T-helper 22 cell (primary cell): ENCODE results near the gene KIF4B.
"Not testable (repeated sequence)": the region's sequence is repeated elsewhere in the genome, so short reads cannot be mapped to it uniquely, and the experiment has no call there.

Experiments
- DNase-seq: peaks from one replicate; pipeline ENCODE4 v3.0.0-alpha.2; 2020; ENCODE audit warnings: low read depth

Gene KIF4B

DNA sequence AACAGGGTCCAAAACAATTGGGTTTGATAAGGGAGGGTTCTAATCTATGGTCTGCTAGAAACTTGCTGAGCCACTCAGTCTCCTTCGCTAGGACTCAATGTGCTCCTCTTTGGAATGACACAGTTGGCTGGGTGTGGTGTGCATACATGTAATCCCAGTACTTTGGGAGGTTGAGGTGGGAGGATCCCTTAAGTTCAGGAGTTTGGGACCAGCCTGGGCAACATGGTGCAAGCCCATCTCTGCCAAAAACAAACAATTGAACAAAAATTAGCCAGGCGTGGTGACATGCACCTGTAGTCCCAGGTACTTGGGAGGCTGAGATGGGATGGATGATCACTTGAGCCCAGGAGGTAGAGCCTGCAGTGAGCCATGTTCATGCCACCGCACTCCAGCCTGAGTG, 2.7 kb upstream of the KIF4B start:
- DNase-seq, result no peak

DNA sequence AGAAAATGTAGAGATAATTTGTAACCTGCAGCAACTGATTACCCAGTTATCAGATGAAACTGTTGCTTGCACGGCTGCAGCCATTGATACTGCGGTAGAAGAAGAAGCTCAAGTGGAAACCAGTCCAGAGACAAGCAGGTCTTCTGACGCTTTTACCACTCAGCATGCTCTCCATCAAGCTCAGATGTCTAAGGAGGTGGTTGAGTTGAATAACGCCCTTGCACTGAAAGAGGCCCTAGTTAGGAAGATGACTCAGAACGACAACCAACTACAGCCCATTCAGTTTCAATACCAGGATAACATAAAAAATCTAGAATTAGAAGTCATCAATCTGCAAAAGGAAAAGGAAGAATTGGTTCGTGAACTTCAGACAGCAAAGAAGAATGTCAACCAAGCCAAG, 1.7 kb downstream of the KIF4B start:
- DNase-seq, result no peak

DNA sequence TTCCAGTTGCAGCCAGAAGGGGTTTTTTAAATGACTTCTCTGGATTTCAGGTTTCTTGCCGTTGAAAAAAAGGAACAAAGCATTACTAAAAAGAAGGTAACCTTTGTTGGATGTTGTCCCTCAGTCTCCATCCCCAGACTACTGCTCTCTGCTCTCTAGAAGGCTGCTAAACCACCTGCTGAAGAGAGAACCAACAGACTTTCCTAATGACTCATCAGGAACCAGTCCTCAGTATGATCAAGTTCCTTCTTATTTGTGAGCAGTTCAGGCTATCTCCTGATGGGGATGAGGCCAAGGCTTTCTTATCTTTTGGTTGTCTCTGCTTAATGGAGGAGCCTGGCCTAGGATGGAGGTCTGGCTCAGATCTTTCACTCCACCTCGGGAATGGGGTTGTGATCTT, 4.1 kb downstream of the KIF4B start:
- no peak for DNase-seq

DNA sequence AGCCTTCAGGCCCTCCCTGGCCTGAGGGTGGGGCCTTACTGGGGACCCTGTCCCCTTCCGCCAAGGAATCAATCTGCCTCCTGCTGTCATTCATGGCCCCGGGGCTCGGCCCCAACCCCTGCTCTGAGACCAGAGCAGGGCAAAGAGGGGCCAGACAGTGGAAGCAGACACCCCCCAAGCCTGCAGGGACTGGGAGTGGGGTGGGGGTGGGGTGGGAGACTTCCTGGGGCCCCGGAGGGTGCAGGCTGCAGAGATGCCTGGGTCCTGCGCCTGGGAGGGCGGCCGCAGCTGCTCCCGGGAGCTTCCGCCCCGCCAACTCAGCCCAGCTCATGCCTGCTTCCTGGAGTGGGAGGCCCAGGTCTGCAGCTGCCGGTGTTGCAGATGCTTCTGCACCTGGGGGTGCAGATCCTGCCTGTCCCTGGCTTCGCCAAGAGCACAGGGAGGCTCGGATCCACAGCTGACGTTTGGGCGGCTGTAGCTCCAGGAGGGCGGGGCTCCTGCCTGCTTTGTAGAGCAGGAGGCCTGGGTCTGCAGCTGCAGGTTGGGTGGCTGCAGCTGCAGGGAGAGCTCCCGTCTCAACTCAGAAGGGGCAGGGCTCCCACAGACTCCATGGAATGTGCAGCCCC, 6.2 kb downstream of the KIF4B start:
- no peak for DNase-seq

DNA sequence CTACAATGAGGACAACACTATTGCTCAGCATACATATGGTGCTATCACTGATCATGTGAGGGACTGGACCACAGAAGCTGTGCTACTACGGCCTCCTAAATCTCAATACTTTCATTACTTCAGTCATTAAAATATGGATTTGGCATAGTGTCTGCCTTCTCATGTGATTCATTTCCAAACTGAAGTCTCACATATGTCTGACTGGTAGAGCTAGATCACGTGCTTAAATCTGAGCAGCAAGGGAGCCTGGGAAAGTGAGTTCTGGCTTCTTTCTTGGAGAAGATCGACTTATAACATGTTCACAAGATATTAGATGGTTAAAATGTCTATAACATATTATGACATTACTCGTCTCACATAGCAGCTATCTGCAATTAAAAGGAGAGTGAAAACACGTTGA, 8.3 kb downstream of the KIF4B start:
- no peak for DNase-seq

DNA sequence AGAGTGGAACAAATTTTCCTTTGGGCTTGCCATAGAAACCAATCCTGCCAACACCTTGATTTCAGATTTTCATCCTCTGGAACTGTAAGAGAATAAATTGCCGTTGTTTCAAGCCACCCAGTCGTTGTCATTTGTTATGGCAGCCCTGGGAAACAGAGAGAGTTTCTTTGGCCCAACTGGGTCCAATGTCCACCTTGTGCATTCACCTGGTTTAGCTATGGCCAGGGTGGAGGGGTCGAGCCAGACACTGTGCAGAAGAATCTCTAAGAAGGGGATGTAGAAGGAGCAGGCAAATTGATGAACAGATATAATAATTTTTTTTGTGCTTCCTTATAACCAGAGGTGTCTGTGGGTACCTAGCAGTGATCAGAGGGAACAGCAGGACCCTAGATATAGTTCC, 9.8 kb downstream of the KIF4B start:
- DNase-seq, result no peak

DNA sequence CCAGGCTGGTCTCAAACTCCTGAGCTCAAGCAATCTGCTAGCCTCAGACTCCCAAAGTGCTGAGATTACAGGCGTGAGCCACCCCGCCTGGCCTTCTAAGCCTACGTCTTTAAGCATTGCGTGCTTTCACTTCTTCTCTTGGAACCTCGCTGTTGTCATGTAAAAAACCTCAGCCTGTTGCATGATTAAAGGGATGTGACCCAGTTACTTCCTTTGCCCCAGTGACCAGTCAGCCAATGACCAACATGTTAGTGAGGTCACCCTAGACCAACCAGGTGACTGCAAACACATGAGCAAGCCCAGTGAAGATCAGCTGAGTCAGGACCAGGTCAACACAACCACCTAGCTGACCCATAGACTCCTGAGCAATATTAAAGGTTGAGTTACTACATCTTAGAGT, 10.5 kb downstream of the KIF4B start:
- DNase-seq, result no peak

DNA sequence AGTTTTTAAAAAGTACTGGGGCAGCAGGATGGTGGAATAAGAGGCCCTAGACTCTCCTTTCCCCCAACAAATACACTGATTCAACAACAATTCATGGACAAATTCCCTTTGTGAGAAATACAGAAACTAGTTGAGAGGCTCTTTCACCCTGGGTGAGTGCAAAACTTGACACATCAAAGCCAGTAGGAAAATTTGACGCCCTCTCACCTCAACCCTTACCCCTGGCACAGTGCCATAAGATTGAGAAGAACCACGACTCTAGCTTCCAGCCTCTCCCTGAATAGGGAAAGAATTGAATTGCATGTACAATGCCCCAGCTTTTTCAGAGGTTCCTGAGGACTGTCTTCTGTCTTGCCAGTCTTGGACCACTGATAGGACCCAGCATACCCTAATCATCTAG, 12.3 kb downstream of the KIF4B start:
- DNase-seq, result no peak

DNA sequence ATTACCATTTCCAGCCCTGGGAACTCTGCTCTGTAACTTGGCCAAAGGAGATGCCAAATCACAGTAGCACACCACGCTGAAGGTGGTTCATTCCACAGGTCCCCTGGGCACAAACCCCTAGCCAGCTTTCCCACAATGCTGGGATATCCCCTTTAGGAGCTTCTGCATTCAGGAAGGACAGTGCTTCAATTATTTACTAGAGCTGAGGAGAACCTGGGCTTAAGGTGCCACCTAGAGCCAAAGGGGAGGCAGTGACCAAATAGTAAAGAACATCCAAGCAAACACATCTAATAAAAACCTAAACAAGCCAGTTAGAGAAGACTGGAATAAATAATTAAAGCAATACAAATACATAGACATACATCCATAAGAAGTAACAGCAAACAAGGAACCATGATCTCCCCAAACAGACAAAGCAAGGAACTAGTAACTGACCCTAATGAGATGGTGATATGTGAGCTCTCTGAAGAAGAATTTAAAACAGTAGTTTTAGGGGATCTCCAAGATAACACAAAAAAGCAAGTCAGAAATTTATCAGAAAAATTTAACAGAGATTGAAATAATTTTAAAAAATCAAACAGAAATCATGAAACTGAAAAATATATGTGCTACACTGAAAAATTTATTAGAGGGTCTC, 14.6 kb downstream of the KIF4B start:
- no peak for DNase-seq

DNA sequence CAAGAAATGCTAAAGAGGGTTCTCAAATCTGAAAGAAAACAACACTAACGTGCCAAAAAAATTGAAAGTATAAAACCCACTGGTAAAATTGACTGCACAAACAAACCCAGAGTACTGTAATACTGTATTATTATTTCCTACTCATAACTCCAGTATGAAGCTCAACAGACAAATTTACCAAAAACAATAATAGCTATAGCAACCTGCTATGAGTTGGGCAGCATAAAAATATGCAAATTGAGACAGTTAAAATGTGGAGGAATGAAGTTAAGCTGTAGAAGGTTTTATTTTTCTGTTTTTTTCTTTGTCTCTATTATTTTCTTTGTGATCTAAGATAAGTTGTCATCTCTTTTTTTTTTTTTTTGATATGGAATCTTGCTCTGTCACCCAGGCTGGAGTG, 15.7 kb downstream of the KIF4B start:
- no peak for DNase-seq

DNA sequence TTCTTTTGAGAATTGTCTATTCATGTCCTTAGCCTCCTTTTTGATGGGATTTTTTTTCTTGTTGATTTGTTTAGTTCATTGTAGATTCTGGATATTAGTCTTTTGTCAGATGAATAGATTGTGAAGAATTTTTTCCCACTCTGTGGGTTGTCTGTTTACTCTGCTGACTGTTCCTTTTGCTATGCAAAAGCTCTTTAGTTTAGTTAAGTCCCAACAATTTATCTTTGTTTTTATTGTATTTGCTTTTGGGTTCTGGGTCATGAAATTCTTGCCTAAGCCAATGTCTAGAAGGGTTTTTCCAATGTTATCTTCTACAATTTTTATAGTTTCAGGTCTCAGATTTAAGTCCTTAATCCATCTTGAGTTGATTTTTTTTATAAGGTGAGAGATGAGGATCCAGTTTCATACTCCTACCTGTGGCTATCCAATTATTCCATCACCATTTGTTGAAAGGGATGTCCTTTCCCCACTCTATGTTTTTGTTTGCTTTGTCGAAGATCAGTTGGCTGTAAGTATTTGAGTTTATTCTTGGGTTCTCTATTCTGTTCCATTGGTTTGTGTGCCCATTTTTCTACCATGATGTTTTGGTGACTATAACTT, 20.7 kb downstream of the KIF4B start:
- not testable (repeated sequence) for DNase-seq

DNA sequence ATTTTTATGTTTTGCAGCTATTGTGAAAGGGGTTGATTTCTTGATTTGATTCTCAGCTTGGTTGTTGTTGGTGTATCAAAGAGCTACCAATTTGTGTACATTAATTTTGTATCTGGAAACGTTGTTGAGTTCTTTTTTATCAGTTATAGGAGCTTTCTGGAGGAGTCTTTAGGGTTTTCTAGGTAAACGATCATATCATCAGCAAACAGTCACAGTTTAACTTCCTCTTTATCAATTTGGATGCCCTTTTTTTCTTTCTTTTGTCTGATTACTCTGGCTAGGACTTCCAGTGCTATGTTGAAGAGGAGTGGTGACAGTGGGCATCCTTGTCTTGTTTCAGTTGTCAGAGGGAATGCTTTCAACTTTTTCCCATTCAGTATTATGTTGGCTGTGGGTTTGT, 21.5 kb downstream of the KIF4B start:
- not testable (repeated sequence) for DNase-seq

DNA sequence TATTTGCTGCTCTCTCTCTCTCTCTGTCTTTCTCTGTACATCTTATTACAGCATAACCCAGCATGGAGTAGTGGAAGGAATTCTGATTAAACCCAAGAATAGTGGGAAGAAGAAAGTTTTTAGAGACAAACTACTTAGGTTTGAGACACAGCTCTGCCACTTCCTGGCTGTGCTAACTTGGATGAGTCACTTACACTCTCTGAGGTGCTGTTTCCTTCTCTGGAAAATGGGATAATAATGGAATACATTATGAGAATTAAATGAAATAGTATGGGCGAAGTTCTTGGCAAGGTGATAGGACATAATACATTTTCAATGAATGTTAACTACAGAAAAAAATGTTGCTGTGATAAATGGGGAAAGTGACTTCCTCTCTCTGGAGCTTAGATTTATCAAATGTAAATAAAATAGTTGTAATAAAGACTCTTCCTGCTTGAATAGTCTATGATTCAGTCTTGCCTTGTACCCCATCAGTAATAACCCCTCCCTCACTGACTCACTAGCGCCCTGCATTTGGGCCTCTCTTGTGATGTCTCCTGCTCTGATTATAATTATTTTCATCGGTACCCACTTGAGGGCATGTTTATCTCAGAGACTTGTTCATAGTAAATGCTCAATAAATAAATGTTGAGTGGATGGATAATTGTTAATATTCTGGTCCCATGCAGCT, 27.6 kb downstream of the KIF4B start:
- no peak for DNase-seq

DNA sequence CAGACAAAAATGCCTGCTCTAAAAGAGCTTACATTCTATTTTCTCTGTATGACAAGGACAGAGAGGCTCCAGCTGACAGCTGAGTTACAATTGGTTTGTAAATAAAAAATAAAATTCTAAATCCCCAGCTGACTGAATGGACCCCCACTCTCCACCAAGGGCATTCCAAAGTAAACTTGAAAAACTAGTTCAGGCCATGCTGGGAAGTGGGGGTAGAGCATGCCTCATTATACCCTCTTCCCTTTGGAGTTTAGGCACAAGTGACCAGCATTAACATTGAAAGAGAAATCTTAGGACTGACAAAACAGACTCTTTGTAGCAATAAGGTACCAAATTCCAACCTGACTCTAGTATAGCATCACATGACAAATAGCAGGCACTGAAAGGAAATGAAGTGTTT, 31.0 kb downstream of the KIF4B start:
- DNase-seq, result no peak

DNA sequence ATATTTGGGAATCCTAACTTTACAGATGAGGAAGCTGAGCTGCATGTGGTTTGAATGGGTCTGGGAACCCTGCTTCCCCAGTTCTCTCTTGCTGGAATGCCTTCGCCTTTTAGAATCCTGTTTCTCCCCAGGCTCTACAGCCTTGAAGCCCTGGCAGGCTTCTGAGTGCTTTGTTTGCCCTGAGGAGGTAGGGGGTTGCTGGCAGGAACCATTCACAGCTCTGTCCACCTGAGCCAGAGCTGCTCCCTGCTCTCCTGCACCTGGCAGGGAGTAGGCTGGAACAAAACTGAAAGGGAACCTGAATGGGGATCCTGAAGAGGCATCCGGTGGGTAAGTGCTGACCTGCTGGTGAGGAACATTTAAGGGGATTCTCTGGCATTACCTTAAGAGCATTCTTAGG, 33.0 kb downstream of the KIF4B start:
- DNase-seq, result no peak

DNA sequence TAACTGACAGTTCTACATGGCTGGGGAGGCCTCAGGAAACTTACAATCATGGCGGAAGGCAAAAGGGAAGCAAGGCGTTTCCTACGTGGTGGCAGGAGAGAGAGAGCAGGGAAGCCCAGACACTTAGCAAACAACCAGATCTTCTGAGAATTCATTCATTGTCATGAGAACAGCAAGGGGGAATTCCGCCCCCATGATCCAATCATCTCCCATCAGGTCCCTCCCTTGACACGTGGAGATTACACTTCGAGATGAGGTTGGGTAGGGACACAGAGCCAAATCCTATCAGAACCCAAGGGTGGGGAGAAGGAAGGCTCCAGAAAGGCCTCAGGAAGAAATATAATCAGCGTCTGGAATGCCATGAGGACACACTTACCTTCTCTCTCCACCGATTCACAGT, 34.3 kb downstream of the KIF4B start:
- no peak for DNase-seq

DNA sequence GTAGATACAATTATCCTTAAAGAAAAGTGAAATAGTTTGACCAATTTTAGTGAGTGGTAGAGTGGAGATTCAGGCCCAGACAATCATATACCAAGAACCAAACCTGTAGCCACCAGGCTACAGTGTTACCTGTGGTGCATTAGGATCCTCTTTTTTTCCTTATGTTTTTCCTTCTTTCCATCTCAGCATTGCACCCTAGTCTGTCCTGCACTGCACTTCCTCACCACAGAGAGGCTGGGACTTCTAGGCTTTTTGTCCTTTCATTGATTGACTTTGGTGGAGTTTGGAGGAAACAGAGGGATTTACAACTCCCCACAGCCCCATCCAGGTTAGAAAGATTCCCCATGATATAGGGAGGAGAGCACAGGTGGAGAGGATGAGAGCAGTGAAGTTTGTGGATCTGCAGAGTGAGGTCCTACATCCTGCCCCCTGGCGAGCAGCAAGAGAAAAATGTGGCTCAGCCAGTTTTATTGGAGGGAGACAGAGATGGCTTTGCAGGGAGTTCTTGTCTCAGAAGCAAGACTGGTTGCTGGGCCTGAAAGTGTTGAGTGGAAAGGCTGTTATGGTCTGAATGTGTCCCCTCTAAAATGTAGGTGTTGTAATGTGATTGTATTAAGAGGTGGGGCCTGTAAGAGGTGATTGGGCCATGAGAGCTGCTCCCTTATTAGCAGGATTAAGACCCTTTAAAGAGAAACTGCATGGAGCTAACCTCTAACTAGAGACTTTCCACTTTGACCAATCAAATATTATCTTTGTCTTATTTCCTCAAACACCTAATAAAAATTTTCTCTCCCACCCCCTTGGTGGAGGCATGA, 36.2 kb downstream of the KIF4B start:
- no peak for DNase-seq

DNA sequence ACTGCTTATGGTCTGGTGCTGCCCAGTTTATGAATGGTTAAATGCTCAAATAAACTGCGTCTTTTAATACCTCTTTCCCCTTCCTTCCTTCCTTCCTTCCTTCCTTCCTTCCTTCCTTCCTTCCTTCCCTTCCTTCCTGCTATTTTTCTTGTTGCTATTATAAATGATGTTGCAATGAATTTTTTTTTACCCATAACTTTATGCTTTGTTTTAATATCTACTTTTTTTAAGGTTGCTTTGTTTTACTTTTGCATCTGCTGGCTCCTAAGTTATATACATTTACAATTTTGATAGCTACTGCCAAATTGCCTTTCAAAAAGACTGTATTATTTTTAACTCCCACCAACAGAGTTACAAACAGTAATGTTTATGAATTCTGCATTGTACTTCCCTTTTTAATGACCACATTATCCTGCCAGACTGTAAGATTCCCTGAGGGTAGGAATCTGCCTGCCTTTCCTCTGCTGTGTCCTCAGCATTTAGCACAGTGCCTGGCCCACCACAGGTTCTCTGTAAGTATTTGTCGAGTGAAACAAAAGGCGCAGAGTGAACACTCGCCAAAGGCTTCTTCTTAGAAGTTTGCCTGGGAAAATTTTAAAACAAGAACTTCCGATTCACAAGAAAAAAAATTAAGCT, 36.9 kb downstream of the KIF4B start:
- DNase-seq, result no peak

DNA sequence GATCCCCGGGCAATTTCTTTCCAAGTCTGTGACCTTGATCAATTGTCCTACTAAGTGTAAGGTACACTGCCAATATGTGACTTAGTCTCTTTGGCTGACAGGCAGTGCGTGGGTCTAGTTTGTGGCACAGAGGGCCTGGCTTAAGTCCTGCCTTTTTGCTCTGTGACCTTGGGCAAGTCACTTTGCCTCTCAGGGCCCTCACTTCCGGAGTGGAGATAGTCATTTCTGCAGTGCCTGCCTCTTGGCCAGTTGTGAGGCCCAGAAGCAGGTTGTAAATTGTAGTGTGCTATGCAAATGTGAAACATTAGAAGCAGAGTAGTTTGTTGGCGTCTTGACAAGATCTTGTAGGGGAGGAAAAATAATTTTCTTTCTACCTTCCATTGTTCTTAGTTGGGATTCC, 39.0 kb downstream of the KIF4B start:
- DNase-seq, result no peak

DNA sequence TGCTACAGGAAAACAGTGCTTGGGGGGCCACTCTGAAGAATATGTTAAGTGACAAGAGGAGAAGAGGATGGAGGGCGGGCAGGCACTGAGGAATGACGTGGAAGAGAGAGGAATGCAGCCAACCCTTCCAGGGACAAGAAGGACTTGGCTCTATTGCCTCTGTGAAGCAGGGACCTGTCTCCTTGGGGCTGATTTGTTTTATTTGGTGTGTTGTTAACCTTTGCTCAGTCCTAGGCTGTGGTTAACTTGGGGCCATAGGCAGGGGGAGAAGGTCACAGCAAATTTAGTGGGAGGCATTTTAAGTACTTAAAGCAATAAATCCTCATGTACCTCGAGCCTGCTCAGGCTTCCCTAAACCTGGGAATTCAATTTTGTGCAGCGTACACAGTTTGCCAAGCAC, 39.9 kb downstream of the KIF4B start:
- no peak for DNase-seq

DNA sequence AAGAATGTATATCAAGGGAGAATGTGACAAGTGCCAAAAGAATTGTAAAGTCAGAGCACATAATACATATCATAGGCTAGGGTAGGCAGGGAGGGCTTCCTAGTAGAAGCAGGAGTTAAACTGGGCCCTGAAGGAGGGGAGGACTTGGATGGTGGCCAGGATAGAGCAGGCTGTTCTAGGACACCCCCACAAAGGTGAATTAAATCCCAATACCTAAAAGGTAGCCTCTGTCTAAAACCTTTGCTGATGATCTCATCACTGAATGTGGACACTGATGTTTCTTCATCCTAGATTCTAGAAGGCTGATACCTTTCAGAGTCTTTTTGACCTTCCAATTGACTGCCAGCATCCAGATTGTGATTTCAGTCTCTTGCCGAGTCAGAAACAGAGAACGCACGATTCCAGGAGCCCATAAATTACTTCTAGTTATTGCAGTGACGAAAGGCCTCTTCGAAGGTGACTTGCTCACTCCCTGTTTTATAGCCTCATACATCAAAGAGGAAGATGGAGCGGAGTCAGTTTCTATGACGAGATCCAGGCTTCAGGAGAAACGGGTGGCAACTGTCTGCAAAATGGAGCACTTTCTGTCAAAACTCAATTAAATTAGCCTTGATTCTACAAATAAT, 43.2 kb downstream of the KIF4B start:
- DNase-seq, result no peak

DNA sequence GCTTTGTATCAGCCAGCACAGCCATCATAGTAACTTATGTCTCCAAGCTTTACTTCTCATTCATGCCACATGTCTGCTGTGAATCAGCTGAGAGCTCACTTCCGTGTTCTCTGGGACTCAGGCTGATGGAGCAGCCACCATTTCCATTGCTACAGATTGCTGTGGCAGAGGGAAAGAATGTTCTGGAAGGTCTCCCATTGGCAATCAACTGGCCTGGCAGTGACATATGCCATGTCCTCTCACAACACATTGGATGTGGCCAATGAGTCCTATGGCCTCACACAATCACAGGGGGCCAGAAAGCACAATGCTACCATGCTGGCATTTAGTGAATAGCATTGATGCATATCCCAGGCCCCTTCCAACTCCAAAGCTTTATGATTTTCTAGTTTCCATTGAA, 44.1 kb downstream of the KIF4B start:
- no peak for DNase-seq
